ENCODE results near the gene CCNF.

CCNF gene

DNA sequence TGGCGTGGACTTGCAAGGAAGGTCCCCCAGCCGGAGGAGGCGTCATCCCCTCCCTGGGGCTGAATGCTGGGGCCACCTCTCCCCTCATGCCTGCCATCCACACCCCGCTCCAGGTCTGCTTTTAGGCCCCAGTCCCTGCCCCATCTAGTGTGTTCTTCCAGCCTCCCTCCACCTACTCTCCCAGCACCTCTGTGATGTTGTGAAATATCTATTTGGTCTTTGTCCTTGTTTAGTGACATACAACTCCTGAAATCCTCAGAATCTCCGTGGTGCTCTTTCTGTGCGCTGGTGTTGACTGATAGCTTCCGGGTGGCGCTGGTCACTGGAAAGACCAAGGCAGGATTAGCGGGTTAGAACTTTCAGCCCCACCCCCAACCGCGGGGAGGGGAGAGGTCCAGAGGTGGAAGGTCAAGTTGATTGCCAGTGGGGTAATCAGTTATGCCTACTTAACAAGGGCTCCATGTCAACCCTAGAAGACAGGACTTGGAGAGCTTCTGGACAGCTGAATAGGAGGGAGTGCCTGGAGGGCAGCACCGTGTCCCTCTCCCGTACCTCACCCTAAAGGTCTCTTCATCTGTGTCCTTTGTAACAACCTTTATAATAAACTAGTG, 55.8 kb downstream of the CCNF start:
- Histone ChIP-seq H3K4me3 (ENCODE audit: low read length in 2 of 2) (no peak overlapping the region), H3K36me3 (ENCODE audit: control insufficient read depth in 2 of 2, insufficient read depth in 2 of 2, low read length in 2 of 2) (no peaks in the 10 kb centered on the region), H3K9ac (ENCODE audit: low read depth in 1 of 2, low read length in 2 of 2) (no peak overlapping the region), H3K27ac (ENCODE audit: low read depth in 2 of 2, low read length in 2 of 2) (no peak overlapping the region), H3K4me1 (ENCODE audit: control insufficient read depth in 2 of 2, insufficient read depth in 2 of 2, low read length in 2 of 2) (peaks cover 15 to 29% of the 10 kb centered on the region in 2 donors), H3K9me3 (ENCODE audit: control insufficient read depth in 2 of 2, low read length in 2 of 2) (no peaks in the 10 kb centered on the region), H3K27me3 (ENCODE audit: control insufficient read depth in 2 of 2, insufficient read depth in 2 of 2, low read length in 2 of 2) (no peaks in the 10 kb centered on the region)

DNA sequence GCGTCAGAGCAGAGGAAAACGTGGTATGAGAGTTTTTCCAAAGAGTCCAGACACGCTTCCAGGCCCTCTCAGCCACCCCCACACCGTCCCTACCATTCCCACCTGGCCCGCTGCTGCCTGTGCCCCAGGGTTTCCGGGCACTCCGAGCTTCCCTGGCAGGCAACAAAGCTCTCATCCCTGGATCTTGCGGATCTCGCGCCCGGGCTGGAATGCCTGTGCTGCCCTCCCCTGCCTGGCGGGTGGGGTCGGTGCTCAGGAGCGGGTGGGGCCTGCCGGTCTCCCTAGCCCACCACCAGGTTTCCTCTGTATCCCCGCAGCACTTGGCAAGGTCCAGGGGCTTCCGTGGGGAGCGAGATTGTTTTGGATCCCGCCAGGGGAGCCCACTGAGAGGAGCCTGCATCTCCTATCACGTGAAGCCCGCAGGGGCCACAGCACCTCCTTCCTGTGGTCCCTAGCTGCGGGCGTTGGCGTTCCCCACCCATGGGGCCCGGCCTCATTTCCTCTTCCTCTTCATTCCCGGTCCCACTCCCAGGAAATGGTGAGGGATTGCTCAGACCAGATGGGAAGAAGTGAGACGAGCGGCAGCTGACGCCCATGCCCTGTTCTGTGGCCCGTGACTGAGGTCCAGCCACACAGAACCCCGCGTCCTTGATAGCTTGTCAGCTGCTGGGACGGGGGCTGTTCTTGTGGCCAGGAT, 56.7 kb downstream of the CCNF start:
- Histone ChIP-seq H3K9me3 (ENCODE audit: control insufficient read depth in 2 of 2, low read length in 2 of 2) (no peaks in the 10 kb centered on the region), H3K4me3 (ENCODE audit: low read length in 2 of 2) (no peak overlapping the region), H3K36me3 (ENCODE audit: control insufficient read depth in 2 of 2, insufficient read depth in 2 of 2, low read length in 2 of 2) (no peaks in the 10 kb centered on the region), H3K27me3 (ENCODE audit: control insufficient read depth in 2 of 2, insufficient read depth in 2 of 2, low read length in 2 of 2) (no peaks in the 10 kb centered on the region), H3K4me1 (ENCODE audit: control insufficient read depth in 2 of 2, insufficient read depth in 2 of 2, low read length in 2 of 2) (peaks cover 12 to 23% of the 10 kb centered on the region in 2 donors), H3K9ac (ENCODE audit: low read depth in 1 of 2, low read length in 2 of 2) (no peak overlapping the region), H3K27ac (ENCODE audit: low read depth in 2 of 2, low read length in 2 of 2) (no peak overlapping the region)

DNA sequence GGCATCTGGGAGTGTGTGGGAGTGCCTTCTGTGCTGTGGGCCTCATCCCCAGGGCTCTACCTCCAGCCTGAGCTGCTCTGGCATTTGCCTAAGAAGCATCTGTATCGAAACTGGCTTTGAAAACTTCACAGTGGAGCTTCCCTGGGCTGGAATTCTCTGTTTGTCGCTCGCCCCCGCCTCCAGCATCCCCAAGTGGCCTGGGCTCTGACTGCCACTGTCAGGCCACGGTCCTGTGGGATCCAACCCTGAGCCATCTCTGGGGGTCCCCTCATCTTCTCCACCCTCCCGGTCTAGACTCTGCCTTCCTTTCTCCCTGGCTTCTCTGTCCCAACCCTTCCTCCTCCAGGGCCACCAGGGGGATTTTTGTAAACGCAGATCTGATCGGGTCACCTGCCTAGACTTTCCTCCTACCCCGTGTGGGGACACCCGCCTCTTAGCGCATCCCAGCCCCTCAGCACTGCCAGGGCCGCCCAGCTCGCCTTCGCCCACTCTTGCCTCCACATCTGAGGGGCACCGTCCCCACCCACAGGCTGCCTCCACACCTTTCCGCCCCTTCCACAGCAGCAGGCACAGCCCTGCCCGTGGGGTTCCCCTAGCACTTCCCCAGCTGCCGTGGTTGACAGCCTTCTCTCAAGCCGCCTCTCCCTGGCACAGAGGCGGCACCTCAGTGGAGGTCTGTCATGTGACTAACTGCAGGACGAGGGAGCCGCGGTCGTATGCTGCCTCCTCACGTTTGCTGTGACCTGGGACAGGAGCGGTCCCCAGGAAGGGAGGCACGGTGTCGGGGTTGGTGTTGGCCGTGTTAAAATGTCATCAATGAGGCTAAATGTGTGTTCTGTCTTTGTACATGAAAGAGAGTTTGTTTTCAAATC, 57.6 kb downstream of the CCNF start:
- Histone ChIP-seq H3K9me3 (ENCODE audit: control insufficient read depth in 2 of 2, low read length in 2 of 2) (no peaks in the 10 kb centered on the region), H3K4me1 (ENCODE audit: control insufficient read depth in 2 of 2, insufficient read depth in 2 of 2, low read length in 2 of 2) (peaks cover 12 to 14% of the 10 kb centered on the region in 2 donors), H3K36me3 (ENCODE audit: control insufficient read depth in 2 of 2, insufficient read depth in 2 of 2, low read length in 2 of 2) (no peaks in the 10 kb centered on the region), H3K27me3 (ENCODE audit: control insufficient read depth in 2 of 2, insufficient read depth in 2 of 2, low read length in 2 of 2) (no peaks in the 10 kb centered on the region), H3K9ac (ENCODE audit: low read depth in 1 of 2, low read length in 2 of 2) (no peak overlapping the region), H3K27ac (ENCODE audit: low read depth in 2 of 2, low read length in 2 of 2) (no peak overlapping the region), H3K4me3 (ENCODE audit: low read length in 2 of 2) (no peak overlapping the region)

DNA sequence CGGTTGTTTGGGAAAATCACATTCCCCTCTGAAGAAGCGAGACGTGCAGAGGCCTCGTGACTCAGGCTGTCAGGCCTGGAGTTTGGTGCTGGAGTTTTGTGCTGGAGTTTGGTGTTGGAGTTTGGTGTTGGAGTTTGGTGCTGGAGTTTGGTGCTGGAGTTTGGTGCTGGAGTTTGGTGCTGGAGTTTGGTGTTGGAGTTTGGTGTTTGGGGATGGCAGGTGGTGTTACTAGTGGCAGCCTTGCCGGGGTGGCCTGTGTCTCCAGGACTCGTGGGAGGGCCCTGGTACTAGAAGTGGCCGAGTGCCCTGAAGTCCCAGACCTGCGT, 58.2 kb downstream of the CCNF start:
- H3K9me3 ChIP-seq (ENCODE audit: control insufficient read depth in 2 of 2, low read length in 2 of 2) = no peaks in the 10 kb centered on the region
- no peaks in the 10 kb centered on the region for H3K27me3 ChIP-seq (ENCODE audit: control insufficient read depth in 2 of 2, insufficient read depth in 2 of 2, low read length in 2 of 2)
- no peak overlapping the region for H3K4me3 ChIP-seq (ENCODE audit: low read length in 2 of 2)
- H3K9ac ChIP-seq (ENCODE audit: low read depth in 1 of 2, low read length in 2 of 2) = no peak overlapping the region
- H3K27ac ChIP-seq (ENCODE audit: low read depth in 2 of 2, low read length in 2 of 2) = no peak overlapping the region
- no peaks in the 10 kb centered on the region for H3K36me3 ChIP-seq (ENCODE audit: control insufficient read depth in 2 of 2, insufficient read depth in 2 of 2, low read length in 2 of 2)
- H3K4me1 ChIP-seq (ENCODE audit: control insufficient read depth in 2 of 2, insufficient read depth in 2 of 2, low read length in 2 of 2) = peaks cover 14 to 19% of the 10 kb centered on the region in 2 donors

DNA sequence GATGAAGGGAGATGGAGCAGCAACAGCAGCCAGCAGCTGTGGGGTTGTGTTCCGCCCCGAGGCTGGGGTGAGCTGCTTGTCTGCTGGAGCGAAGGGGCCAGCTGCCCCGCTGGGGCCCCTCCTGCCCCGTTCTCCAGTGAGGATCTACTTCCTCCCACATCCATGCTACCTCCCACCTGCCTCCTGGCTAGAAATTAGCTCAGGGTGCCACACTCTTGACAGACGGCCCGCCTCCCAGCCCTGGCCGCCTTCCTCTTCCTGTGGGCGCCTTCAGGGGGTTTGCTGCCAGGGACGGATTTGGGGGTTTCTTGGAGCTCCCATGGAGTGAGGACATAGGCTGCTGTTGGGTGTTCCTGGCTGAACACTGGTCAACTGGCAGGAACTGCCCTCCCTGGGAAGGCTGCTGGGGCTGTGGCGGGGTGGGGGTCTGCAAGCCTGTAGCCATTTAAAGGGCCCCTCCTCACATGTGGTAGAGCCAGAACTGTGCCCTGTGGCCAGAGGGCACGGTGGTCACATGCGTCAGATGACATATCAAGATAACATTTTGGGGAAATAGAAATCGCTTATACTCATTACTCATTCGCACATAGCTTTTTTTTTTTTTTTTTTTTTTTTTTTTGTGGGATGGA, 58.8 kb downstream of the CCNF start:
- Histone ChIP-seq H3K9ac (ENCODE audit: low read depth in 1 of 2, low read length in 2 of 2) (no peak overlapping the region), H3K4me3 (ENCODE audit: low read length in 2 of 2) (no peak overlapping the region), H3K27me3 (ENCODE audit: control insufficient read depth in 2 of 2, insufficient read depth in 2 of 2, low read length in 2 of 2) (no peaks in the 10 kb centered on the region), H3K36me3 (ENCODE audit: control insufficient read depth in 2 of 2, insufficient read depth in 2 of 2, low read length in 2 of 2) (no peaks in the 10 kb centered on the region), H3K9me3 (ENCODE audit: control insufficient read depth in 2 of 2, low read length in 2 of 2) (no peaks in the 10 kb centered on the region), H3K27ac (ENCODE audit: low read depth in 2 of 2, low read length in 2 of 2) (no peak overlapping the region), H3K4me1 (ENCODE audit: control insufficient read depth in 2 of 2, insufficient read depth in 2 of 2, low read length in 2 of 2) (peaks cover 13 to 15% of the 10 kb centered on the region in 2 donors)

DNA sequence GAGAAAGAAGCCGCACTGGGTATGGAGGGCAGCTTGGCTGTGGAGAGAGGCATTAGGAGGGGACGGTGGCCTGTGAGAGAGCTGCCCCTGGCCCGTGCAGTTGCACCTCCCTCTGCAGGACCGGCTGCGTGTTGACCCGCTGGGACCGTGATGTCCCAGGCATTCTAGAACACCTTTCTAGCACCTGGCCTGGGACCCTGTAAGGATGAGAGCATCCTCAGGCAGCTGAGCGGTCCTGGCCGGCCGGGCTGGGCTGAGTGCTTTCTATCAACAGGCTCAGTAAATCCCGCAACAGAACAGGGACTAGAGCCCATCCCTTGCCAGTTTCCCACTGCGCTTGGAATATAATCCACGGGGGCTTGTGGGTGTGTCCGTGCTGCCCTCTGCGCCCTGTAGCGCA, 60.3 kb downstream of the CCNF start:
- Histone ChIP-seq H3K4me1 (ENCODE audit: control insufficient read depth in 2 of 2, insufficient read depth in 2 of 2, low read length in 2 of 2) (peaks cover 12 to 15% of the 10 kb centered on the region in 2 donors), H3K27me3 (ENCODE audit: control insufficient read depth in 2 of 2, insufficient read depth in 2 of 2, low read length in 2 of 2) (no peaks in the 10 kb centered on the region), H3K4me3 (ENCODE audit: low read length in 2 of 2) (no peak overlapping the region), H3K9me3 (ENCODE audit: control insufficient read depth in 2 of 2, low read length in 2 of 2) (no peaks in the 10 kb centered on the region), H3K36me3 (ENCODE audit: control insufficient read depth in 2 of 2, insufficient read depth in 2 of 2, low read length in 2 of 2) (peaks cover 0 to 2% of the 10 kb centered on the region in 2 donors), H3K9ac (ENCODE audit: low read depth in 1 of 2, low read length in 2 of 2) (no peak overlapping the region), H3K27ac (ENCODE audit: low read depth in 2 of 2, low read length in 2 of 2) (no peak overlapping the region)

DNA sequence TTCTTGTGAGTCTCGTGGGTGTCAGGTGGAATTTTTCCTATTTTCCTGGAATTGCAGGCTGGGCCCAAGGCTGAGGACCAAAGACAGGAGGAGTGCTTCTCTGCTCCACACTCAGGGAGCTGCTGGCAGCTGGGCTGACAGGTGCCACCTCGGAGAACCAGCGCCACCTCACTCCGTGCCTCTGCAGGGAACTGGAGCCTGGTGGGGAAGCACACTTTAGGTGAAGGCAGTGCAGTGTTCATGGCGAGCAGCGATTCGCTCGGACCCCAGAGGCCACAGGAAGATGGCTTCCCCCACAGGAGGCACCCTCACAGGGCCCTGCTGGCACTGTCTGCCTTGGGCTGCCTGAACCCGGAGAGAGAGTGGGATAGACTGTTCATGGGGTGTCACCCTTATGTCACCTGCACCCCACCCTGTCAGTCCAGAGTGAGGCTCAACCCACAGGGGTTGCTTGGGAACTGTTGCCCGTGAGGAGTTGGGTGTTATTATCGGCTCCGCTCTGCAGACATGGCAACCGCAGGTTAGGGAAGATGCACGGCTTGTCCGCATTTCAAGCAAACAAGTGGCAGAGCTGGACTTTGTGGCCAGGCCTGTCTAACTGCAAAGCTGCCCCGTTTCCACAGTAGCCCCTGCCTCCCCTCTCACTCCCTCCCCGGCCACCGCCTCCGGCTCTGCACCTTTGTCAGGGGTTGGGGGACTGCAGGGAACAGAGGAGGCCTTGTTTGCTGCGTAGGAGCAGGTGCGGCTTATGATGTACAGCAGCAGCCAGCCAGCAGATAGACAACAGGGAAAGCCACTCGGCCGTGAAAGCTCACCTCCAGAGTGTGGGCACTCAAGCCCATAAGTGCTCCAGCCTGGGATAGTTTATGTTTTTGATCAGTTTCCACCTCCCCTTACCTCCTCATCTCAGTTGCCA, 61.2 kb downstream of the CCNF start:
- no peaks in the 10 kb centered on the region for H3K27me3 ChIP-seq (ENCODE audit: control insufficient read depth in 2 of 2, insufficient read depth in 2 of 2, low read length in 2 of 2)
- H3K36me3 ChIP-seq (ENCODE audit: control insufficient read depth in 2 of 2, insufficient read depth in 2 of 2, low read length in 2 of 2) = peaks cover 0 to 2% of the 10 kb centered on the region in 2 donors
- no peak overlapping the region for H3K9ac ChIP-seq (ENCODE audit: low read depth in 1 of 2, low read length in 2 of 2)
- H3K4me3 ChIP-seq (ENCODE audit: low read length in 2 of 2) = no peak overlapping the region
- H3K27ac ChIP-seq (ENCODE audit: low read depth in 2 of 2, low read length in 2 of 2) = no peak overlapping the region
- peaks cover 12 to 15% of the 10 kb centered on the region in 2 donors for H3K4me1 ChIP-seq (ENCODE audit: control insufficient read depth in 2 of 2, insufficient read depth in 2 of 2, low read length in 2 of 2)
- H3K9me3 ChIP-seq (ENCODE audit: control insufficient read depth in 2 of 2, low read length in 2 of 2) = no peaks in the 10 kb centered on the region

DNA sequence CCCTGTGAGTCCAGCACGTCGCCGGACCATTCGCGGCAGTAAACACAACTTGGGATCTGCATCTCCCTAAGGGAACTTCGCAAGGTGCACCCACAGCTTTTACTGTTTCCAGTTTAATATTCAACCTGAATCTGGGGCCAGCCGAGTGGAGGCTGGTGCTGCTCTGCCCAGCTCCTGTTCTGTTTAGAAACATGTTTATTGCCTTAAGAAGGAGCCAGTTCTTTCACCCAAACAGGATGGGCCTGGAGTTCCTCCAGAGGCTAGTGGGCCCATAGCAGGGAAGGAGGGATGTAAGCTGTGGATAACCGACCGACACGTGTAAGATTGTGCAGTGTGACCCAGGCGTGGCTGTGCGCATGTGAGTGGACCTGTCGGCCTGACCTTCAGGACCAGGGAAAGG, 63.0 kb downstream of the CCNF start:
- H3K36me3 ChIP-seq (ENCODE audit: control insufficient read depth in 2 of 2, insufficient read depth in 2 of 2, low read length in 2 of 2) = peaks cover 6 to 14% of the 10 kb centered on the region in 2 donors
- H3K27me3 ChIP-seq (ENCODE audit: control insufficient read depth in 2 of 2, insufficient read depth in 2 of 2, low read length in 2 of 2) = no peaks in the 10 kb centered on the region
- no peak overlapping the region for H3K4me3 ChIP-seq (ENCODE audit: low read length in 2 of 2)
- H3K27ac ChIP-seq (ENCODE audit: low read depth in 2 of 2, low read length in 2 of 2) = no peak overlapping the region
- H3K9me3 ChIP-seq (ENCODE audit: control insufficient read depth in 2 of 2, low read length in 2 of 2) = no peaks in the 10 kb centered on the region
- peaks cover 7 to 9% of the 10 kb centered on the region in 2 donors for H3K4me1 ChIP-seq (ENCODE audit: control insufficient read depth in 2 of 2, insufficient read depth in 2 of 2, low read length in 2 of 2)
- peak overlapping the region; percentile 24 to 42 for H3K9ac ChIP-seq (ENCODE audit: low read depth in 1 of 2, low read length in 2 of 2)

DNA sequence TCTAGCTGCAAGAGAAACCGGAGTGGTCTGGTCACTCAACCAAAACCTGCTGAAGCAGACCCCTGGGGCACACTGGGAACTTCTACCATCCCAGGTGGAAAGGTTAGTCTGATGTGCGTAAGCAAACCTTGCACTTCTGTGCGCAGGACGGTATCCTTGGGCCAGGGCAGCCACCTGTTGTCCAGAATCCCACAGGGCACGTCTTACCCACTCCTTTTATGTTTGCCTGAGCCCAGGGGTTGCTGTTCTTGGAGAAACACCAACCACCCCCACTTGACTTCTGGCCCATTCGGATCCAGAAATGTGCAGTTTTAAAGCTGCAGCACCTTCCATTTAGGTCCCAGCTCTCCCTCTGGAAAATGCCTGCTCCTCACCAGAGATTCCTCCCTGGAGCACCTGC, 64.4 kb downstream of the CCNF start:
- no peaks in the 10 kb centered on the region for H3K27me3 ChIP-seq (ENCODE audit: control insufficient read depth in 2 of 2, insufficient read depth in 2 of 2, low read length in 2 of 2)
- H3K9ac ChIP-seq (ENCODE audit: low read depth in 1 of 2, low read length in 2 of 2) = no peak overlapping the region
- H3K36me3 ChIP-seq (ENCODE audit: control insufficient read depth in 2 of 2, insufficient read depth in 2 of 2, low read length in 2 of 2) = peaks cover 6 to 14% of the 10 kb centered on the region in 2 donors
- H3K9me3 ChIP-seq (ENCODE audit: control insufficient read depth in 2 of 2, low read length in 2 of 2) = no peaks in the 10 kb centered on the region
- peaks cover 3 to 11% of the 10 kb centered on the region in 2 donors for H3K4me1 ChIP-seq (ENCODE audit: control insufficient read depth in 2 of 2, insufficient read depth in 2 of 2, low read length in 2 of 2)
- H3K4me3 ChIP-seq (ENCODE audit: low read length in 2 of 2) = no peak overlapping the region
- no peak overlapping the region for H3K27ac ChIP-seq (ENCODE audit: low read depth in 2 of 2, low read length in 2 of 2)

All from mucosa of rectum (tissue), 2 donors.